K562 (cell line): Measurements from ENCODE around the gene SERPIND1. TPM values are rescaled to one million over a fixed set of nuclear protein-coding genes. Genes with fewer than 3 reads are reported as not detected.

Source experiments
- CBFA2T2 ChIP-seq: fragments of 450-650 bp; conservative IDR thresholded peaks from 2 replicates; pipeline ENCODE4 v1.6.1; 2017; ENCODE audit warnings: mild to moderate bottlenecking
- DPF2 ChIP-seq: fragments of 450-650 bp; IDR thresholded peaks from 2 replicates; pipeline ENCODE4 v1.6.1; 2016
- HDAC6 ChIP-seq: IDR thresholded peaks from 2 replicates; pipeline ENCODE4 v1.6.1; 2012; ENCODE audit warnings: low read depth, mild to moderate bottlenecking, control low read depth, inconsistent platforms, low read length, moderate library complexity
- MECOM ChIP-seq: fragments of 250-450 bp; sonication (Bioruptor Pico); IDR thresholded peaks from 2 replicates; pipeline ENCODE4 v1.8.0; 2022; ENCODE audit warnings: inconsistent platforms
- PHB ChIP-seq: fragments of 250-450 bp; sonication (Bioruptor Pico); IDR thresholded peaks from 2 replicates; pipeline ENCODE4 v1.5.0; 2021
- SIX5 ChIP-seq, 2 experiments: IDR thresholded peaks; 2 replicates each; pipeline ENCODE4 v1.6.1; 2011; ENCODE audit warnings: low read length in 2 of 2, borderline replicate concordance in 1 of 2, low read depth in 1 of 2, mild to moderate bottlenecking in 1 of 2, moderate library complexity in 1 of 2; ENCODE audit not compliant: insufficient read depth in 1 of 2
- SPI1 ChIP-seq: IDR thresholded peaks from 2 replicates; pipeline ENCODE4 v1.6.1; 2011; ENCODE audit warnings: low read depth, low read length, control low read depth, borderline replicate concordance
- ZFPM2 ChIP-seq: fragments of 250-450 bp; sonication (Bioruptor Pico); IDR thresholded peaks from 2 replicates; pipeline ENCODE4 v1.5.1; 2022; ENCODE audit warnings: mild to moderate bottlenecking
- ZNF124 ChIP-seq: sonication (generic); formaldehyde crosslinking; IDR thresholded peaks from 2 replicates; pipeline ENCODE4 v1.8.1; 2022; ENCODE audit warnings: missing genetic modification reagents
- ZNF431 ChIP-seq: sonication (generic); formaldehyde crosslinking; IDR thresholded peaks from 2 replicates; pipeline ENCODE4 v1.8.0; 2022; ENCODE audit warnings: mild to moderate bottlenecking, missing genetic modification reagents
- ZNF584 ChIP-seq: fragments of 200-800 bp; sonication (Bioruptor generic); IDR thresholded peaks from 2 replicates; pipeline ENCODE4 v1.6.1; 2016; ENCODE audit warnings: low read depth, mild to moderate bottlenecking, missing genetic modification characterization, missing compliant biosample characterization
- polyA plus RNA-seq, 8 experiments: library from polyadenylated mRNA; depleted of rRNA in 4 of 8; stranded (reverse) in 5 of 8; unstranded in 3 of 8; fragments of >200 nt; fragmentation: Nextera tagmentation in 2 of 8; fragmentation: Illumina TruSeq in 1 of 8; extraction: Ambion mirVana in 2 of 8; extraction: Trizol in 1 of 8; gene quantifications; 2 replicates each; pipeline versions ENCODE4 v1.2.1 to v1.2.3, GENCODE V29; 2011 to 2014; ENCODE audit warnings: inconsistent platforms in 1 of 8, missing spikeins in 1 of 8
- total RNA-seq, 7 experiments: library from RNA; depleted of rRNA in 6 of 7; stranded (reverse); fragments of >200 nt in 6 of 7; fragmentation: Illumina TruSeq in 2 of 7; extraction: Trizol in 2 of 7; gene quantifications; 2 replicates each; pipeline versions ENCODE4 v1.2.1 to v1.2.3, GENCODE V29; 2011 to 2021; ENCODE audit warnings: low replicate concordance in 1 of 7
- TF ChIP-seq, protein P1 (sequence below), 2 experiments: fragments of 450-650 bp; formaldehyde crosslinking in 1 of 2; IDR thresholded peaks; 2 replicates each; pipeline versions ENCODE4 v1.4.0 to v1.6.1; 2014 to 2020; ENCODE audit warnings: mild to moderate bottlenecking in 2 of 2, borderline replicate concordance in 1 of 2, low read depth in 1 of 2
- TF ChIP-seq, protein P2 (sequence below): sonication (generic); formaldehyde crosslinking; IDR thresholded peaks from 2 replicates; pipeline ENCODE4 v1.8.1; 2023; ENCODE audit warnings: mild to moderate bottlenecking, missing genetic modification reagents, moderate library complexity
- TF ChIP-seq, protein P3 (sequence below): fragments of 250-450 bp; sonication (Bioruptor Pico); IDR thresholded peaks from 2 replicates; pipeline ENCODE4 v1.8.0; 2021; ENCODE audit warnings: borderline replicate concordance, mild to moderate bottlenecking, moderate library complexity; ENCODE audit not compliant: poor library complexity, severe bottlenecking
- TF ChIP-seq, protein P4 (sequence below): fragments of 450-650 bp; IDR thresholded peaks from 2 replicates; pipeline ENCODE4 v1.6.1; 2018; ENCODE audit not compliant: partially characterized antibody

SERPIND1 gene
- total and polyA plus RNA-seq, 9 of the 15 experiments (the other 6 are each of a cell fraction or from before 2014, with no cell fraction given) = 0.04 to 0.11 (median 0.09) TPM; not detected in 6

DNA sequence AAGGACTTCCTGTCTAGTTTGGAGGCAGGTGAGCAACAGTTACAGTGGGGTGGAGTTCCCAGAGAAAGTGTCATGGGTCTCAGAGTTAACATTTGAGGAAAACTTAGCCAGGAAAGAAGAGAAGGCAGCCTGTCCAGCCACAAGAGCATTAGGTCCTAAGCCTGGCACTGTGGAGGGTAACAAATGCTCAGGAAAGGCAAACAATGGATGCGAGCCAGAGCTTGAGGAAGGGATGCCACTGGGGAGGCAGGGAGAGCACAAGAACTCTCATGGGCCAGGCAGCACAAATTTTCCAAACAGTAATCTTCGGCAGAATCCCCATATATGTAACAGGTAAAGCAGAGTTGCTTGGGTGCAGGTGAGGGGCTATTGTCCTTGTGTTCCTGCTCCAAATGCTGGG is 8.0 kb upstream of the SERPIND1 start (continued):
- TF ChIP-seq, protein P1, sequence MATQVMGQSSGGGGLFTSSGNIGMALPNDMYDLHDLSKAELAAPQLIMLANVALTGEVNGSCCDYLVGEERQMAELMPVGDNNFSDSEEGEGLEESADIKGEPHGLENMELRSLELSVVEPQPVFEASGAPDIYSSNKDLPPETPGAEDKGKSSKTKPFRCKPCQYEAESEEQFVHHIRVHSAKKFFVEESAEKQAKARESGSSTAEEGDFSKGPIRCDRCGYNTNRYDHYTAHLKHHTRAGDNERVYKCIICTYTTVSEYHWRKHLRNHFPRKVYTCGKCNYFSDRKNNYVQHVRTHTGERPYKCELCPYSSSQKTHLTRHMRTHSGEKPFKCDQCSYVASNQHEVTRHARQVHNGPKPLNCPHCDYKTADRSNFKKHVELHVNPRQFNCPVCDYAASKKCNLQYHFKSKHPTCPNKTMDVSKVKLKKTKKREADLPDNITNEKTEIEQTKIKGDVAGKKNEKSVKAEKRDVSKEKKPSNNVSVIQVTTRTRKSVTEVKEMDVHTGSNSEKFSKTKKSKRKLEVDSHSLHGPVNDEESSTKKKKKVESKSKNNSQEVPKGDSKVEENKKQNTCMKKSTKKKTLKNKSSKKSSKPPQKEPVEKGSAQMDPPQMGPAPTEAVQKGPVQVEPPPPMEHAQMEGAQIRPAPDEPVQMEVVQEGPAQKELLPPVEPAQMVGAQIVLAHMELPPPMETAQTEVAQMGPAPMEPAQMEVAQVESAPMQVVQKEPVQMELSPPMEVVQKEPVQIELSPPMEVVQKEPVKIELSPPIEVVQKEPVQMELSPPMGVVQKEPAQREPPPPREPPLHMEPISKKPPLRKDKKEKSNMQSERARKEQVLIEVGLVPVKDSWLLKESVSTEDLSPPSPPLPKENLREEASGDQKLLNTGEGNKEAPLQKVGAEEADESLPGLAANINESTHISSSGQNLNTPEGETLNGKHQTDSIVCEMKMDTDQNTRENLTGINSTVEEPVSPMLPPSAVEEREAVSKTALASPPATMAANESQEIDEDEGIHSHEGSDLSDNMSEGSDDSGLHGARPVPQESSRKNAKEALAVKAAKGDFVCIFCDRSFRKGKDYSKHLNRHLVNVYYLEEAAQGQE (IDR thresholded peaks at IDR 0.05; ENCODE audit: borderline replicate concordance) = no peak
- TF ChIP-seq, protein P1 (CRISPR knock-in tag; IDR thresholded peaks at IDR 0.05; ENCODE audit: low read depth) = no peak
- no peak for TF ChIP-seq PHB (CRISPR knock-in tag)
- TF ChIP-seq SIX5 (IDR thresholded peaks at IDR 0.05; ENCODE audit: borderline replicate concordance in 1 of 2, insufficient read depth in 1 of 2, low read depth in 1 of 2, low read length in 2 of 2) = no peak
- no peak for TF ChIP-seq CBFA2T2
- TF ChIP-seq, protein P2, sequence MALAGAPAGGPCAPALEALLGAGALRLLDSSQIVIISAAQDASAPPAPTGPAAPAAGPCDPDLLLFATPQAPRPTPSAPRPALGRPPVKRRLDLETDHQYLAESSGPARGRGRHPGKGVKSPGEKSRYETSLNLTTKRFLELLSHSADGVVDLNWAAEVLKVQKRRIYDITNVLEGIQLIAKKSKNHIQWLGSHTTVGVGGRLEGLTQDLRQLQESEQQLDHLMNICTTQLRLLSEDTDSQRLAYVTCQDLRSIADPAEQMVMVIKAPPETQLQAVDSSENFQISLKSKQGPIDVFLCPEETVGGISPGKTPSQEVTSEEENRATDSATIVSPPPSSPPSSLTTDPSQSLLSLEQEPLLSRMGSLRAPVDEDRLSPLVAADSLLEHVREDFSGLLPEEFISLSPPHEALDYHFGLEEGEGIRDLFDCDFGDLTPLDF = 0 out of 2 replicates have a peak, but pooled peaks have one; percentile 18
- TF ChIP-seq, protein P3, sequence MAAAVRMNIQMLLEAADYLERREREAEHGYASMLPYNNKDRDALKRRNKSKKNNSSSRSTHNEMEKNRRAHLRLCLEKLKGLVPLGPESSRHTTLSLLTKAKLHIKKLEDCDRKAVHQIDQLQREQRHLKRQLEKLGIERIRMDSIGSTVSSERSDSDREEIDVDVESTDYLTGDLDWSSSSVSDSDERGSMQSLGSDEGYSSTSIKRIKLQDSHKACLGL (CRISPR knock-in tag) = no peak
- TF ChIP-seq ZNF124 = peak; percentile 58; the same call in 1 of the 2 replicates
- peak; percentile 10; the same call in 1 of the 2 replicates for TF ChIP-seq SPI1
- no peak for TF ChIP-seq HDAC6
- no peak for TF ChIP-seq MECOM (CRISPR knock-in tag)
- no peak for TF ChIP-seq ZNF584 (CRISPR knock-in tag)
- TF ChIP-seq ZNF431 (CRISPR knock-in tag) = 0 out of 2 replicates have a peak, but pooled peaks have one; percentile 7
- TF ChIP-seq ZFPM2 = no peak
- no peak for TF ChIP-seq DPF2
- TF ChIP-seq, protein P4, sequence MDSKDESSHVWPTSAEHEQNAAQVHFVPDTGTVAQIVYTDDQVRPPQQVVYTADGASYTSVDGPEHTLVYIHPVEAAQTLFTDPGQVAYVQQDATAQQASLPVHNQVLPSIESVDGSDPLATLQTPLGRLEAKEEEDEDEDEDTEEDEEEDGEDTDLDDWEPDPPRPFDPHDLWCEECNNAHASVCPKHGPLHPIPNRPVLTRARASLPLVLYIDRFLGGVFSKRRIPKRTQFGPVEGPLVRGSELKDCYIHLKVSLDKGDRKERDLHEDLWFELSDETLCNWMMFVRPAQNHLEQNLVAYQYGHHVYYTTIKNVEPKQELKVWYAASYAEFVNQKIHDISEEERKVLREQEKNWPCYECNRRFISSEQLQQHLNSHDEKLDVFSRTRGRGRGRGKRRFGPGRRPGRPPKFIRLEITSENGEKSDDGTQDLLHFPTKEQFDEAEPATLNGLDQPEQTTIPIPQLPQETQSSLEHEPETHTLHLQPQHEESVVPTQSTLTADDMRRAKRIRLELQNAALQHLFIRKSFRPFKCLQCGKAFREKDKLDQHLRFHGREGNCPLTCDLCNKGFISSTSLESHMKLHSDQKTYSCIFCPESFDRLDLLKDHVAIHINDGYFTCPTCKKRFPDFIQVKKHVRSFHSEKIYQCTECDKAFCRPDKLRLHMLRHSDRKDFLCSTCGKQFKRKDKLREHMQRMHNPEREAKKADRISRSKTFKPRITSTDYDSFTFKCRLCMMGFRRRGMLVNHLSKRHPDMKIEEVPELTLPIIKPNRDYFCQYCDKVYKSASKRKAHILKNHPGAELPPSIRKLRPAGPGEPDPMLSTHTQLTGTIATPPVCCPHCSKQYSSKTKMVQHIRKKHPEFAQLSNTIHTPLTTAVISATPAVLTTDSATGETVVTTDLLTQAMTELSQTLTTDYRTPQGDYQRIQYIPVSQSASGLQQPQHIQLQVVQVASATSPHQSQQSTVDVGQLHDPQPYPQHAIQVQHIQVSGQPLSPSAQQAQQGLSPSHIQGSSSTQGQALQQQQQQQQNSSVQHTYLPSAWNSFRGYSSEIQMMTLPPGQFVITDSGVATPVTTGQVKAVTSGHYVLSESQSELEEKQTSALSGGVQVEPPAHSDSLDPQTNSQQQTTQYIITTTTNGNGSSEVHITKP = no peak
